AG04450 (cell line): ENCODE results near the gene C1QTNF1. TPM values are rescaled to one million over a fixed set of nuclear protein-coding genes. Genes with fewer than 3 reads are reported as not detected.

ENCODE experiments used
- CTCF ChIA-PET: fragments of 300-600, 350-600 bp; formaldehyde crosslinking; extraction: SDS; loops from one replicate; lab custom pipeline; 2022; ENCODE audit warnings: antibody characterized with exemption, inconsistent platforms; lab: Charles Lee
- POLR2A ChIA-PET: fragments of 350-600 bp; formaldehyde crosslinking; extraction: SDS; loops from one replicate; lab custom pipeline; 2021; ENCODE audit warnings: antibody characterized with exemption, inconsistent platforms; lab: Yijun Ruan, JAX
- DNase-seq: peaks from one replicate; pipeline ENCODE4 v3.0.0-alpha.2; 2011; ENCODE audit warnings: low read depth, low spot score
- H3K27ac ChIP-seq: one replicate; pipeline ENCODE4 v1.5.1; 2012; ENCODE audit warnings: low read depth, low read length, control low read depth
- H3K27me3 ChIP-seq: one replicate; pipeline ENCODE4 v1.6.0; 2012; ENCODE audit warnings: low read length; ENCODE audit not compliant: control insufficient read depth, insufficient read depth
- H3K4me3 ChIP-seq: 2 replicates; pipeline ENCODE4 v1.5.1; 2011; ENCODE audit warnings: mild to moderate bottlenecking, low read depth, low read length, control low read depth
- H3K9me3 ChIP-seq: 2 replicates; pipeline ENCODE4 v1.5.1; 2012; ENCODE audit warnings: low read length; ENCODE audit not compliant: control insufficient read depth, insufficient read depth
- CTCF ChIP-seq: IDR thresholded peaks from 2 replicates; pipeline ENCODE4 v1.5.1; 2011; ENCODE audit warnings: low read depth, low read length, control low read depth, inconsistent platforms
- polyA plus RNA-seq: library from polyadenylated mRNA; depleted of rRNA; stranded (reverse); fragments of >200 nt; gene quantifications from 2 replicates; pipeline ENCODE4 v1.2.3, GENCODE V29; 2011

Gene C1QTNF1
- polyA plus RNA-seq, 1 experiment = 15.4 TPM

GRCh38 chr17:79053251-79053925, 29.4 kb downstream of the C1QTNF1 start:
- H3K9me3 ChIP-seq = peaks cover 5% of the 10 kb centered on the region
- no peak overlapping the region for H3K27ac ChIP-seq
- no peak overlapping the region for H3K4me3 ChIP-seq
- POLR2A ChIA-PET = no interaction called here
- no peaks in the 10 kb centered on the region for H3K27me3 ChIP-seq
- DNase-seq = no peak
- TF ChIP-seq CTCF = no peak
- CTCF ChIA-PET = interaction anchor here (1.0 kb wide), 1 partner anchor 340 kb away, joined by 3 read pairs; no protein-coding TSS in a partner anchor

GRCh38 chr17:79054200-79054960, 30.4 kb downstream of the C1QTNF1 start:
- no peak for TF ChIP-seq CTCF
- CTCF ChIA-PET = interaction anchor here (1.0 kb wide), 1 partner anchor 339 kb away, joined by 3 read pairs; no protein-coding TSS in a partner anchor
- Histone ChIP-seq H3K9me3 (peaks cover 5% of the 10 kb centered on the region), H3K4me3 (no peak overlapping the region), H3K27ac (no peak overlapping the region), H3K27me3 (no peaks in the 10 kb centered on the region)
- POLR2A ChIA-PET = interaction anchor here (0.6 kb wide), 1 partner anchor 9 kb away, joined by 4 read pairs; no protein-coding TSS in a partner anchor
- no peak for DNase-seq

GRCh38 chr17:79055197-79055596, 31.2 kb downstream of the C1QTNF1 start:
- H3K9me3 ChIP-seq = peaks cover 5% of the 10 kb centered on the region; the same call in 1 of the 2 replicates
- ChIA-PET CTCF (no interaction called here), POLR2A (no interaction called here)
- no peak for DNase-seq
- no peak overlapping the region for H3K27ac ChIP-seq
- no peak overlapping the region for H3K4me3 ChIP-seq
- H3K27me3 ChIP-seq = no peaks in the 10 kb centered on the region
- TF ChIP-seq CTCF = no peak

GRCh38 chr17:79057737-79058385, 33.9 kb downstream of the C1QTNF1 start:
- no peak for DNase-seq
- ChIA-PET CTCF (no interaction called here), POLR2A (no interaction called here)
- Histone ChIP-seq H3K27me3 (no peaks in the 10 kb centered on the region), H3K9me3 (peaks cover 5% of the 10 kb centered on the region; the same call in 1 of the 2 replicates), H3K27ac (no peak overlapping the region), H3K4me3 (no peak overlapping the region)
- TF ChIP-seq CTCF = no peak
